B cell (primary cell): Measurements from ENCODE around the gene CTDNEP1. TPM values are rescaled to one million over a fixed set of nuclear protein-coding genes. Genes with fewer than 3 reads are reported as not detected.

Experiments
- ATAC-seq: fragments of 200-7000 bp; cut with Tn5 transposase; one replicate; pipeline ENCODE4 v1.10.0; 2021; ENCODE audit warnings: low read depth, mild to moderate bottlenecking, moderate number of reproducible peaks, moderate library complexity
- CTCF ChIA-PET: fragments of 350-600 bp; sonication (Branson Sonifier 250); formaldehyde crosslinking; loops from one replicate; lab custom pipeline; 2021; ENCODE audit warnings: antibody characterized with exemption, inconsistent platforms; lab: Charles Lee
- POLR2A ChIA-PET: fragments of 350-600 bp; sonication (Branson Sonifier 250); formaldehyde crosslinking; loops from one replicate; lab custom pipeline; 2021; ENCODE audit warnings: antibody characterized with exemption; lab: Charles Lee
- DNase-seq: peaks from one replicate; pipeline ENCODE4 v3.0.0; 2013
- H2AFZ ChIP-seq: 2 replicates; pipeline ENCODE4 v1.6.1; 2012; ENCODE audit warnings: mild to moderate bottlenecking, low read depth, low read length; ENCODE audit not compliant: insufficient read depth, poor library complexity, severe bottlenecking
- H3K27ac ChIP-seq, 2 donors: 1 replicate in 1 of 2; 2 replicates in 1 of 2; pipeline ENCODE4 v1.5.1; 2012 to 2013; ENCODE audit warnings: low read length in 2 of 2, mild to moderate bottlenecking in 2 of 2, moderate library complexity in 1 of 2
- H3K27me3 ChIP-seq, 4 experiments: fragments of 200-600 bp in 1 of 4; sonication (generic) in 1 of 4; replicated peaks in 1 of 4; 1 replicate in 2 of 4; 2 replicates in 2 of 4; pipeline versions ENCODE4 v1.6.1 to v1.7.0; 2013 to 2016; ENCODE audit warnings: low read length in 3 of 4, mild to moderate bottlenecking in 2 of 4, mixed read lengths in 1 of 4, moderate library complexity in 1 of 4; ENCODE audit not compliant: insufficient read depth in 4 of 4, control insufficient read depth in 3 of 4; ENCODE audit errors: control extremely low read depth in 1 of 4
- H3K36me3 ChIP-seq, 2 experiments: replicated peaks in 1 of 2; 1 replicate in 1 of 2; 2 replicates in 1 of 2; pipeline versions ENCODE4 v1.6.1 to v1.7.1; 2013; ENCODE audit warnings: low read length in 1 of 2; ENCODE audit not compliant: insufficient read depth in 2 of 2, control insufficient read depth in 1 of 2; ENCODE audit errors: control extremely low read depth in 1 of 2, extremely low read depth in 1 of 2
- H3K4me1 ChIP-seq, 2 donors: fragments of 200-600 bp in 1 of 2; sonication (generic) in 1 of 2; 1 replicate in 1 of 2; 2 replicates in 1 of 2; pipeline versions ENCODE4 v1.5.1 to v1.6.1; 2013 to 2017; ENCODE audit warnings: low read length in 2 of 2; ENCODE audit not compliant: control insufficient read depth in 2 of 2, insufficient read depth in 2 of 2
- H3K4me2 ChIP-seq: replicated peaks from 2 replicates; pipeline ENCODE3; 2012; ENCODE audit warnings: mild to moderate bottlenecking, low read depth, low read length; ENCODE audit not compliant: poor library complexity, severe bottlenecking
- H3K4me3 ChIP-seq, 5 experiments: fragments of 200-600 bp in 1 of 5; sonication (generic) in 1 of 5; 1 replicate in 3 of 5; 2 replicates in 2 of 5; pipeline versions ENCODE4 v1.5.1 to v1.7.0; 2011 to 2016; ENCODE audit warnings: low read length in 4 of 5, mild to moderate bottlenecking in 4 of 5, low read depth in 2 of 5, control low read depth in 1 of 5, moderate library complexity in 1 of 5; ENCODE audit not compliant: insufficient read depth in 1 of 5; ENCODE audit errors: control extremely low read depth in 1 of 5, extremely low read depth in 1 of 5
- H3K79me2 ChIP-seq: fragments of 200-600 bp; sonication (generic); one replicate; pipeline ENCODE4 v1.6.0; 2016; ENCODE audit warnings: low read length; ENCODE audit not compliant: control insufficient read depth, insufficient read depth
- H3K9ac ChIP-seq: fragments of 200-600 bp; sonication (generic); 2 replicates; pipeline ENCODE4 v1.6.1; 2017; ENCODE audit warnings: mild to moderate bottlenecking, low read length, moderate library complexity
- H3K9me3 ChIP-seq, 3 donors: one replicate each; pipeline versions ENCODE4 v1.6.1 to v1.7.1; 2013; ENCODE audit warnings: low read length in 2 of 3; ENCODE audit not compliant: control insufficient read depth in 2 of 3, insufficient read depth in 1 of 3; ENCODE audit errors: control extremely low read depth in 1 of 3
- H4K20me1 ChIP-seq: 2 replicates; pipeline ENCODE4 v1.6.0; 2012; ENCODE audit warnings: mild to moderate bottlenecking, low read length; ENCODE audit not compliant: insufficient read depth, control insufficient read depth, poor library complexity, severe bottlenecking
- H3K27ac Mint-ChIP-seq: one replicate; pipeline ENCODE4 v1.8.0; 2021; ENCODE audit warnings: mixed read lengths
- H3K27me3 Mint-ChIP-seq: one replicate; pipeline ENCODE4 v1.8.0; 2021; ENCODE audit warnings: mixed read lengths
- H3K4me1 Mint-ChIP-seq: one replicate; pipeline ENCODE4 v1.8.0; 2021; ENCODE audit warnings: mixed read lengths
- H3K4me3 Mint-ChIP-seq: one replicate; pipeline ENCODE4 v1.8.0; 2021; ENCODE audit warnings: mixed read lengths
- H3K9me3 Mint-ChIP-seq: one replicate; pipeline ENCODE4 v1.8.0; 2022; ENCODE audit warnings: mixed read lengths; ENCODE audit not compliant: insufficient read depth
- EZH2 ChIP-seq: IDR thresholded peaks from 2 replicates; pipeline ENCODE4 v1.6.1; 2012; ENCODE audit warnings: borderline replicate concordance, low read depth, mild to moderate bottlenecking, moderate library complexity, low read length; ENCODE audit not compliant: insufficient read depth, poor library complexity, severe bottlenecking
- WGBS: methylation state at CpG from one replicate; pipeline ENCODE4 v1.1.5; 2013; ENCODE audit warnings: missing lambda C conversion rate; ENCODE audit not compliant: insufficient coverage; 5-methylcytosine and 5-hydroxymethylcytosine counted together
- intact Hi-C: fragments of 100-400 bp; cut with micrococcal nuclease; formaldehyde crosslinking; loops from one replicate; pipeline ENCODE4 v1.10.0; 2022
- polyA plus RNA-seq: library from polyadenylated mRNA; depleted of rRNA; stranded (reverse); fragments of >200 nt; gene quantifications from 2 replicates; pipeline ENCODE4 v1.2.3, GENCODE V29; 2012
- total RNA-seq, 2 donors: library from RNA; stranded (reverse); fragments of 120-200 nt in 1 of 2; gene quantifications; 1 replicate in 1 of 2; 2 replicates in 1 of 2; pipeline versions ENCODE4 v1.2.3 to v1.2.4, GENCODE V29; 2013 to 2022
- TF ChIP-seq, protein P1 (sequence below): fragments of 200-600 bp; IDR thresholded peaks from one replicate; pipeline ENCODE4 v1.8.0; 2022; ENCODE audit warnings: antibody characterized with exemption, mild to moderate bottlenecking

Gene CTDNEP1
- total and polyA plus RNA-seq, 2 donors (not counting 1 experiment from before 2014, with no cell fraction given) = 125 to 162 TPM

DNA sequence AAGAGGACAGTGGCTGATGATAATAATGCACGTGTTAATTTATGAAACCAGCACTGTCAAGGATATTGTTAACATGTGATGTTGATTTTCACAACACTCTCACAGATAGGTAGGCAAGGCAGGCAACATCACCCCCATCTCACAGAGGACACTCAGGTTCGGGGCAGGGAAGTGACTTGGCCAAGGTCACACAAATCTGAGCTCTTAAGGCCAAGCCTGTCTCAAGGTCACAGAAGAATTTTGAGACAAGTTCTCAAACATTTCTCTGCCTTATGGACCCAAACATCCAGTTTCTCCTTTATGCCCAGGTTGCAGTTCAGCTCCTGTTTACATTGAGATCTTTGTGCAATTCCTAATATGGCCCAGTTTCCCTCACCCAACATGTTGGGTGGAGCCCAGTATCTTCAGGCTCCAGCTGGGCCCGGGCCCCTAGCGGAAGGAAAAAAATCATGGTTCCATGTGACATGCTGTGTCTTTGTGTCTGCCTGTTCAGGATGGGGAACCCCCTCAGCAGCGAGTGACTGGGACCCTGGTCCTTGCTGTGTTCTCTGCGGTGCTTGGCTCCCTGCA, 31.3 kb upstream of the CTDNEP1 start:
- intact Hi-C loops = no loop called here
- Histone ChIP-seq H3K4me3 (no peak overlapping the region), H3K4me2 (peak overlapping the region; percentile 98), H3K27ac (no peak overlapping the region), H3K27me3 (peaks cover 0 to 53% (median 13%) of the 10 kb centered on the region in 4 experiments), H2AFZ (no peak overlapping the region), H4K20me1 (no peaks in the 10 kb centered on the region), H3K9ac (no peak overlapping the region), H3K9me3 (peaks cover 0 to 18% (median 0%) of the 10 kb centered on the region in 3 donors), H3K4me1 (peaks cover 20 to 31% of the 10 kb centered on the region in 2 donors), H3K36me3 (no peaks in the 10 kb centered on the region), H3K79me2 (no peaks in the 10 kb centered on the region)
- H3K9me3 Mint-ChIP-seq = no peaks in the 10 kb centered on the region
- H3K4me3 Mint-ChIP-seq = peak overlapping the region; percentile 35
- ChIA-PET CTCF (interaction anchor here (0.7 to 10.9 kb wide), 6 partner anchors 15 to 237 kb away, joined by 3 to 115 read pairs (median 6); partner anchors contain the start of genes ACADVL and DLG4), POLR2A (interaction anchor here (1.8 kb wide), 1 partner anchor 14 kb away, joined by 3 read pairs; no protein-coding TSS in a partner anchor)
- ATAC-seq (no peak), DNase-seq (no peak)
- H3K4me1 Mint-ChIP-seq = peaks cover 20% of the 10 kb centered on the region
- TF ChIP-seq EZH2 = no peak
- TF ChIP-seq, protein P1, sequence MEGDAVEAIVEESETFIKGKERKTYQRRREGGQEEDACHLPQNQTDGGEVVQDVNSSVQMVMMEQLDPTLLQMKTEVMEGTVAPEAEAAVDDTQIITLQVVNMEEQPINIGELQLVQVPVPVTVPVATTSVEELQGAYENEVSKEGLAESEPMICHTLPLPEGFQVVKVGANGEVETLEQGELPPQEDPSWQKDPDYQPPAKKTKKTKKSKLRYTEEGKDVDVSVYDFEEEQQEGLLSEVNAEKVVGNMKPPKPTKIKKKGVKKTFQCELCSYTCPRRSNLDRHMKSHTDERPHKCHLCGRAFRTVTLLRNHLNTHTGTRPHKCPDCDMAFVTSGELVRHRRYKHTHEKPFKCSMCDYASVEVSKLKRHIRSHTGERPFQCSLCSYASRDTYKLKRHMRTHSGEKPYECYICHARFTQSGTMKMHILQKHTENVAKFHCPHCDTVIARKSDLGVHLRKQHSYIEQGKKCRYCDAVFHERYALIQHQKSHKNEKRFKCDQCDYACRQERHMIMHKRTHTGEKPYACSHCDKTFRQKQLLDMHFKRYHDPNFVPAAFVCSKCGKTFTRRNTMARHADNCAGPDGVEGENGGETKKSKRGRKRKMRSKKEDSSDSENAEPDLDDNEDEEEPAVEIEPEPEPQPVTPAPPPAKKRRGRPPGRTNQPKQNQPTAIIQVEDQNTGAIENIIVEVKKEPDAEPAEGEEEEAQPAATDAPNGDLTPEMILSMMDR = no peak
- H3K27ac Mint-ChIP-seq = no peak overlapping the region
- 74% methylated on average over 5 of the region's 6 CpGs for WGBS
- peaks cover 30% of the 10 kb centered on the region for H3K27me3 Mint-ChIP-seq
